T-cell (primary cell): ENCODE data around the gene NOL4L. TPM values are rescaled to one million over a fixed set of nuclear protein-coding genes. Genes with fewer than 3 reads are reported as not detected.

Experiments
- ATAC-seq, 4 experiments: fragments of 200-7000 bp in 3 of 4; fragments of 150-1000 bp in 1 of 4; cut with Tn5 transposase; replicated peaks in 1 of 4; 1 replicate in 3 of 4; 2 replicates in 1 of 4; pipeline ENCODE4 v1.10.0; 2021; ENCODE audit warnings: moderate library complexity in 3 of 4, mild to moderate bottlenecking in 2 of 4, moderate number of reproducible peaks in 1 of 4
- CTCF ChIA-PET, 2 donors: fragments of 300-600 bp; sonication (Branson Sonifier 250); formaldehyde crosslinking; loops; one replicate each; lab custom pipeline; 2022; ENCODE audit warnings: antibody characterized with exemption in 2 of 2; lab: Charles Lee
- POLR2A ChIA-PET, 2 donors: fragments of 300-600 bp; sonication (Branson Sonifier 250); formaldehyde crosslinking; loops; one replicate each; lab custom pipeline; 2022; ENCODE audit warnings: antibody characterized with exemption in 2 of 2; lab: Charles Lee
- DNase-seq, 35 experiments: peaks; one replicate each; pipeline versions ENCODE4 v3.0.0 to v3.0.0-alpha.2; 2013 to 2023
- H3K27ac ChIP-seq: one replicate; pipeline ENCODE4 v1.5.1; 2013; ENCODE audit warnings: low read length
- H3K27me3 ChIP-seq, 2 experiments: replicated peaks in 1 of 2; 1 replicate in 1 of 2; 2 replicates in 1 of 2; pipeline versions ENCODE4 v1.6.1 to v1.7.0; 2013; ENCODE audit warnings: low read length in 1 of 2, mixed read lengths in 1 of 2; ENCODE audit not compliant: control insufficient read depth in 2 of 2, insufficient read depth in 2 of 2; ENCODE audit errors: extremely low read depth in 1 of 2
- H3K36me3 ChIP-seq, 2 donors: 1 replicate in 1 of 2; 2 replicates in 1 of 2; pipeline versions ENCODE4 v1.6.1 to v1.7.0; 2013; ENCODE audit warnings: low read length in 1 of 2; ENCODE audit not compliant: control insufficient read depth in 2 of 2, insufficient read depth in 1 of 2; ENCODE audit errors: extremely low read depth in 1 of 2
- H3K4me1 ChIP-seq, 2 experiments: 1 replicate in 1 of 2; 2 replicates in 1 of 2; pipeline versions ENCODE4 v1.6.1 to v1.7.0; 2013; ENCODE audit warnings: low read length in 2 of 2, mixed read lengths in 1 of 2; ENCODE audit not compliant: insufficient read depth in 2 of 2, control insufficient read depth in 1 of 2; ENCODE audit errors: extremely low read depth in 1 of 2
- H3K4me3 ChIP-seq, 2 donors: 1 replicate in 1 of 2; 2 replicates in 1 of 2; pipeline versions ENCODE4 v1.5.1 to v1.7.0; 2013; ENCODE audit warnings: mild to moderate bottlenecking in 2 of 2, low read length in 1 of 2, moderate library complexity in 1 of 2; ENCODE audit not compliant: control insufficient read depth in 1 of 2; ENCODE audit errors: extremely low read depth in 1 of 2
- H3K9me3 ChIP-seq: 2 replicates; pipeline ENCODE4 v1.7.0; 2013
- H3K27ac Mint-ChIP-seq, 2 donors: one replicate each; pipeline ENCODE4 v1.8.0; 2020 to 2021; ENCODE audit warnings: mild to moderate bottlenecking in 2 of 2, mixed read lengths in 2 of 2
- H3K27me3 Mint-ChIP-seq, 2 donors: one replicate each; pipeline ENCODE4 v1.8.0; 2021 to 2022; ENCODE audit warnings: mixed read lengths in 2 of 2
- H3K36me3 Mint-ChIP-seq: one replicate; pipeline ENCODE4 v1.8.0; 2021; ENCODE audit warnings: mixed read lengths
- H3K4me1 Mint-ChIP-seq, 3 donors: one replicate each; pipeline ENCODE4 v1.8.0; 2020 to 2022; ENCODE audit warnings: mixed read lengths in 3 of 3, mild to moderate bottlenecking in 1 of 3
- H3K4me3 Mint-ChIP-seq, 3 donors: one replicate each; pipeline ENCODE4 v1.8.0; 2020 to 2022; ENCODE audit warnings: mild to moderate bottlenecking in 3 of 3, mixed read lengths in 3 of 3, moderate library complexity in 3 of 3
- H3K9me3 Mint-ChIP-seq, 3 donors: one replicate each; pipeline ENCODE4 v1.8.0; 2020 to 2022; ENCODE audit warnings: mixed read lengths in 3 of 3
- WGBS: methylation state at CpG from one replicate; pipeline ENCODE4 v1.1.5; 2013; ENCODE audit warnings: missing lambda C conversion rate; ENCODE audit not compliant: insufficient coverage; 5-methylcytosine and 5-hydroxymethylcytosine counted together
- total RNA-seq, 35 experiments: library from RNA in 6 of 35; stranded (reverse) in 6 of 35; fragments of 120-200 nt in 1 of 35; gene quantifications; one replicate each; pipeline versions ENCODE4 v1.2.1 to v1.2.4 and lab custom pipeline; 2013 to 2026

The NOL4L gene
- total RNA-seq, 5 donors from 2014 or later (not counting 1 experiment from before 2014, with no cell fraction given): 63.5 to 88.8 (median 74.4) TPM

DNA sequence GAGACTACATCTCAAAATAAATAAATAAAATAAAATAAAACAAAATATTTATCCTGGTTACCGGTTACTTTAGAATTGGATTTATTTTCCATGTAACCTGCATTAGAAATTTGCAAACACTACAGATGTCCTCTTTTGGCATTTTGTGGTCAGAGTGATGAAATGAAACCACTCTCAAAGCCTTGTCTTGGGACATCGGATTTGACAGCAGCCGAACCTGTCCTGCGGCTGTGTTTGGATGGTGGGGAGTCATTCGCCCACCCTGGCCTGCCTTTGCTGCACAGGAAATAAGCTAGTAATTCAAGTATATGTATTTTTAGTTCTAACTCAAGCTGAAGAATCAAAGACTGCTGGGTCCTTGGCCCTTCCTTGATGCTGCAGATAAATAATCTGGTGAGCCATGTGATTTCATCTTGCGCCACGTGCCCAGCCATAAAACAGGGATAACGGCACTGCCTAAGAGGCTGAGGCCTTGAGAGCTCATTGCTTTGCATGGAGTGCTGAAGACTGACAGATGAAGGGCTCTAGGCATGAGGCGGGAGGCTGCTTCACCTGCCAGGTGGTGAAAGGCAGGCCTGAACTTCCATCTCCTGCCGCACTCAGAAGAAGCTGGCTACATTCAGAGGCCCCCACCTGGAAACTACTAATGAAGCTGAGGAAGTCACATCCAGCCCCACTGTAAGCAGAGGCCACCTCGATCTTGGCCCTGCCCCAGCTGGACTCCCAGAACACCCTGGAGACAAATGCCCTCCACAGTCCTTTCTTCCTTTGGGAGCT, 76.9 kb downstream of the NOL4L start:
- Mint-ChIP-seq H3K27ac (peak overlapping the region; percentile 93 to 98), H3K9me3 (no peaks in the 10 kb centered on the region), H3K27me3 (no peaks in the 10 kb centered on the region), H3K36me3 (peaks cover 35% of the 10 kb centered on the region), H3K4me3 (peak overlapping the region in 1 of 3 donors; percentile 93), H3K4me1 (peaks cover 71 to 81% (median 79%) of the 10 kb centered on the region in 3 donors)
- ATAC-seq (no peak), DNase-seq (peak in 1 of 35 experiments; percentile 17)
- Histone ChIP-seq H3K27me3 (no peaks in the 10 kb centered on the region), H3K27ac (peak overlapping the region; percentile 76), H3K9me3 (no peaks in the 10 kb centered on the region), H3K4me3 (no peak overlapping the region), H3K4me1 (peaks cover 39 to 59% of the 10 kb centered on the region in 2 experiments), H3K36me3 (peaks cover 3 to 18% of the 10 kb centered on the region in 2 donors)
- ChIA-PET POLR2A (interaction anchor here (0.5 to 0.8 kb wide), 5 partner anchors 8 to 308 kb away, joined by 3 to 13 read pairs (median 4); no protein-coding TSS in a partner anchor), CTCF (interaction anchor here in 1 of 2 donors (0.5 to 1.9 kb wide), 3 partner anchors 14 to 139 kb away, joined by 4 to 8 read pairs (median 6); no protein-coding TSS in a partner anchor)
- 65% methylated on average over 7 of the region's 11 CpGs for WGBS

DNA sequence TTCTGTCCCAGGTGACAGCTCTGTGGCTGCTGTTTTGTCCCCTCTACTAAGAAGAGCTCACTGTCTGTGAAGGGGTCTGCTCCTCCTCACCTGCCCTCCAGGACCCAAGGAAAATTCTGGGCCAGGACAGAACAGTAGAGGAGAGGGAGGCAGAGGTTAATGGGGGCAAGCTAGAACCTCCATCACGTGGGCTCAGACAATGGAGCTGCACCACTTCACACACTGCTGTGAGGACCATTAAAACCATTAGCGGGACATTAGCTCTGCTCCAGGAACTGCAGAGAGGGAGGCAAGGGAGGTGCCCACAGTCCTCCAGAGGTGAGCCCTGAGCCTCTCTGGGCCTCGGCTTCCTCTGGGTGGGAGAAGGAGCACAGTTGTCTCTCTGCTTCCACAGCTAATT, 78.4 kb downstream of the NOL4L start:
- ChIA-PET CTCF (interaction anchor here in 1 of 2 donors (1.2 kb wide), 1 partner anchor 272 kb away, joined by 3 read pairs; no protein-coding TSS in a partner anchor), POLR2A (interaction anchor here in 1 of 2 donors (0.5 to 0.6 kb wide), 2 partner anchors 13 to 110 kb away, joined by 4 read pairs; no protein-coding TSS in a partner anchor)
- Mint-ChIP-seq H3K27me3 (no peaks in the 10 kb centered on the region), H3K36me3 (peaks cover 31% of the 10 kb centered on the region), H3K4me3 (no peak overlapping the region), H3K4me1 (peaks cover 62 to 72% (median 69%) of the 10 kb centered on the region in 3 donors), H3K27ac (peak overlapping the region; percentile 83 to 84), H3K9me3 (no peaks in the 10 kb centered on the region)
- peaks cover 3 to 16% of the 10 kb centered on the region in 2 donors for H3K36me3 ChIP-seq
- DNase-seq: no peak
- no peak overlapping the region for H3K27ac ChIP-seq
- H3K4me3 ChIP-seq: no peak overlapping the region
- 83% methylated on average over 2 of the region's 3 CpGs for WGBS
- peaks cover 26 to 49% of the 10 kb centered on the region in 2 experiments for H3K4me1 ChIP-seq
- no peaks in the 10 kb centered on the region for H3K9me3 ChIP-seq
- no peak for ATAC-seq
- H3K27me3 ChIP-seq: no peaks in the 10 kb centered on the region

DNA sequence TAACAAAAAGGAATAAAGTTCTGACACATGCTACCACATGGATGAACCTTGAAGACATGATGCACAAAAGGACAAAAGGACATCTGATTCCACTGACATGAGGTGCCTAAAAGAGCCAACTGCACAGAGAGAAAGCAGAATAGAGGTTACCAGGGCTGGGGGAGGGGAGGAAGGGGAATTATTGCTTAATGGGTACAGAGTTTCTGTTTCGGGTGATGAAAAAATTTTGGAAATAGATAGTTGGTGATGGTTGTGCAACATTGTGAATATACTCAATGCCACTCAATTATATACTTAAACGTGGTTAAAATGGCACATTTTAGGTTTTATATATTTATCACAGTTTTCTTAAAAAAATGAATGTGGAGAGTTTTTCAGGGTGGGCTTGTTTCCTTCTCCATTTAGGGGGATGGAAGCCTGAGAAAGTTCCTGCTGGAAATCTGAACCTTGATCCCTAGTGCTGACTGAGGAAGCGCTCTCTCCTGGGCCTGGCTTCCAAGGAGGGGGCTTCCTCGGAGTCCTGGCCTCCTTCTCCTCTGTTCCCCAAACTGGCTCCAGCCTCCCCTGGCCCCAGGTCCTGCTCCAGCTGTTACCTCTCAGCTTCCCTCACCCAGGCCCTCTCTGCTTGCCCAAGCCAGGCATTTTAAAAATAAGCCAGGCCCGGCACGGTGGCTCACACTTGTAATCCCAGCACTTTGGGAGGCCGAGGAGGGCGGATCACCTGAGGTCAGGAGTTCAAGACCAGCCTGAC, 79.2 kb downstream of the NOL4L start:
- POLR2A ChIA-PET: no interaction called here
- DNase-seq (no peak), ATAC-seq (no peak)
- WGBS: 92% methylated on average over 2 of the region's 8 CpGs
- Histone ChIP-seq H3K9me3 (no peaks in the 10 kb centered on the region), H3K4me1 (peaks cover 21 to 41% of the 10 kb centered on the region in 2 experiments), H3K27me3 (no peaks in the 10 kb centered on the region), H3K36me3 (peaks cover 3 to 12% of the 10 kb centered on the region in 2 donors), H3K4me3 (no peak overlapping the region), H3K27ac (no peak overlapping the region)
- Mint-ChIP-seq H3K4me1 (peaks cover 62 to 72% (median 68%) of the 10 kb centered on the region in 3 donors), H3K27ac (peak overlapping the region; percentile 82 to 83), H3K27me3 (no peaks in the 10 kb centered on the region), H3K4me3 (no peak overlapping the region), H3K36me3 (peaks cover 31% of the 10 kb centered on the region), H3K9me3 (no peaks in the 10 kb centered on the region)
- CTCF ChIA-PET: interaction anchor here in 1 of 2 donors (1.2 kb wide), 1 partner anchor 272 kb away, joined by 3 read pairs; no protein-coding TSS in a partner anchor

DNA sequence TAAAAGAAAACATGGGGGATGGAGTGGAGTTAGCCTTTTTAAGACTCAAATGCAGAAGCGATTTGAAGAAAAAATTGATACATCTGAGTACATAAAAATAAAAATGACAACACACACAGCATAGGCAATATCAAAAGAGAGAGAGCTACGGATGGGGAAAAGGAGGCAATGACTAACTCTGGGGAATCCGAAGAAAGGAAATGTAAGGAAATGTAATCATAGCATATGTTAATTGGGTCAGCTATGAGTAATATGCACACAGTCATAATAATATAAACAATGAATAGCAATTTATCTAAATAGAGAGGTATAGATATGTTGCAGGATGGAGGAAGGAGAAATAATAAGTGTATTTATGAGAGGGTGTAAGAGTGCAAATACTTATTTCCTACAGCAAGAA, 83.4 kb downstream of the NOL4L start:
- H3K4me3 Mint-ChIP-seq: no peak overlapping the region
- DNase-seq (no peak), ATAC-seq (no peak)
- H3K9me3 Mint-ChIP-seq: no peaks in the 10 kb centered on the region
- Histone ChIP-seq H3K27ac (no peak overlapping the region), H3K36me3 (peaks cover 3 to 12% of the 10 kb centered on the region in 2 donors), H3K4me1 (peaks cover 0 to 12% of the 10 kb centered on the region in 2 experiments), H3K9me3 (no peaks in the 10 kb centered on the region), H3K27me3 (no peaks in the 10 kb centered on the region), H3K4me3 (no peak overlapping the region)
- WGBS: no CpG with 5 or more reads among the region's 3 CpGs
- H3K4me1 Mint-ChIP-seq: peaks cover 32 to 55% (median 53%) of the 10 kb centered on the region in 3 donors
- POLR2A ChIA-PET: no interaction called here
- peaks cover 20% of the 10 kb centered on the region for H3K36me3 Mint-ChIP-seq
- H3K27me3 Mint-ChIP-seq: no peaks in the 10 kb centered on the region
- peak overlapping the region; percentile 37 to 50 for H3K27ac Mint-ChIP-seq
- CTCF ChIA-PET: no interaction called here

- H3K9me3 ChIP-seq: no peaks in the 10 kb centered on the region
- POLR2A ChIA-PET: interaction anchor here (0.6 kb wide), 2 partner anchors 16 to 347 kb away, joined by 4 to 7 read pairs; no protein-coding TSS in a partner anchor
- Mint-ChIP-seq H3K27me3 (no peaks in the 10 kb centered on the region), H3K36me3 (peaks cover 25% of the 10 kb centered on the region), H3K4me1 (peaks cover 22 to 55% (median 50%) of the 10 kb centered on the region in 3 donors), H3K9me3 (no peaks in the 10 kb centered on the region), H3K27ac (peak overlapping the region in 1 of 2 donors; percentile 82), H3K4me3 (no peak overlapping the region)
- peaks cover 0 to 16% of the 10 kb centered on the region in 2 experiments for H3K4me1 ChIP-seq
- peaks cover 3 to 27% of the 10 kb centered on the region in 2 donors for H3K36me3 ChIP-seq
- no peak for DNase-seq
- no peaks in the 10 kb centered on the region for H3K27me3 ChIP-seq
- CTCF ChIA-PET: interaction anchor here in 1 of 2 donors (0.6 to 1.0 kb wide), 2 partner anchors 26 to 48 kb away, joined by 5 to 6 read pairs; no protein-coding TSS in a partner anchor
- H3K4me3 ChIP-seq: no peak overlapping the region
- no peak for ATAC-seq
- WGBS: 85% methylated on average over 5 of the region's 13 CpGs
- no peak overlapping the region for H3K27ac ChIP-seq
These were observed 87.4 kb downstream of the NOL4L start for GRCh38 chr20:32497589-32498224.
